Eye (tissue), 1 donor: Measurements from ENCODE around the gene NELL1.

ENCODE experiments used
- DNase-seq: peaks from one replicate; pipeline ENCODE4 v3.0.0-alpha.2; 2015

NELL1 gene

GRCh38 chr11:21371044-21371443 is 701.7 kb downstream of the NELL1 start:
- no peak for DNase-seq

- DNase-seq, result no peak
Measured at GRCh38 chr11:21372672-21373071, 703.3 kb downstream of the NELL1 start.

- no peak for DNase-seq
Measured at GRCh38 chr11:21374376-21374775, 705.0 kb downstream of the NELL1 start.

GRCh38 chr11:21385669-21386440 is 716.5 kb downstream of the NELL1 start:
- no peak for DNase-seq

- DNase-seq, result no peak
Measured at GRCh38 chr11:21390430-21390829, 721.0 kb downstream of the NELL1 start.

- DNase-seq, result no peak
Measured at GRCh38 chr11:21396342-21397008, 727.1 kb downstream of the NELL1 start.

GRCh38 chr11:21398195-21398594 is 728.8 kb downstream of the NELL1 start:
- no peak for DNase-seq

- no peak for DNase-seq
Measured at GRCh38 chr11:21401496-21401895, 732.1 kb downstream of the NELL1 start.

- no peak for DNase-seq
Measured at GRCh38 chr11:21402274-21402673, 732.9 kb downstream of the NELL1 start.

GRCh38 chr11:21403069-21403468 is 733.7 kb downstream of the NELL1 start:
- no peak for DNase-seq

GRCh38 chr11:21405422-21405821 is 736.0 kb downstream of the NELL1 start:
- DNase-seq, result no peak

GRCh38 chr11:21410513-21410912 is 741.1 kb downstream of the NELL1 start:
- no peak for DNase-seq

GRCh38 chr11:21411104-21411503 is 741.7 kb downstream of the NELL1 start:
- DNase-seq, result no peak

- DNase-seq, result no peak
Measured at GRCh38 chr11:21411597-21411996, 742.2 kb downstream of the NELL1 start.

- DNase-seq, result no peak
Measured at GRCh38 chr11:21412652-21413383, 743.4 kb downstream of the NELL1 start.

- no peak for DNase-seq
Measured at GRCh38 chr11:21414953-21415352, 745.6 kb downstream of the NELL1 start.

GRCh38 chr11:21415606-21416005 is 746.2 kb downstream of the NELL1 start:
- no peak for DNase-seq

GRCh38 chr11:21421711-21422329 is 752.4 kb downstream of the NELL1 start:
- DNase-seq, result no peak

GRCh38 chr11:21426931-21427330 is 757.5 kb downstream of the NELL1 start:
- DNase-seq, result peak; percentile 25

GRCh38 chr11:21427726-21428125 is 758.3 kb downstream of the NELL1 start:
- DNase-seq, result no peak

GRCh38 chr11:21428796-21429195 is 759.4 kb downstream of the NELL1 start:
- DNase-seq, result no peak

- DNase-seq, result no peak
Measured at GRCh38 chr11:21429401-21429800, 760.0 kb downstream of the NELL1 start.

- no peak for DNase-seq
Measured at GRCh38 chr11:21430537-21430936, 761.2 kb downstream of the NELL1 start.
